NK-92 treated with Interleukin-12 subunit alpha and Interleukin-12 subunit beta, amount 100 ng/mL, for 24 hours (cell line): ENCODE results near the gene SLMAP.
A peak's percentile ranks its signal among the peaks of the same experiment; 100 is the strongest.

Experiments
- DNase-seq: peaks from one replicate; lab custom pipeline; 2025; lab: John Stamatoyannopoulos, UW

The SLMAP gene

GRCh38 chr3:57942388-57942787, 186.3 kb downstream of the SLMAP start:
- DNase-seq: no peak

- no peak for DNase-seq
Measured at GRCh38 chr3:57942872-57943283, 186.8 kb downstream of the SLMAP start.

- no peak for DNase-seq
Measured at GRCh38 chr3:57943525-57944495, 187.7 kb downstream of the SLMAP start.

GRCh38 chr3:57946970-57947381, 190.9 kb downstream of the SLMAP start:
- DNase-seq: no peak

GRCh38 chr3:57948080-57948671, 192.1 kb downstream of the SLMAP start:
- DNase-seq: no peak

- DNase-seq: no peak
Measured at GRCh38 chr3:57948781-57949242, 192.7 kb downstream of the SLMAP start.

GRCh38 chr3:57949344-57949743, 193.2 kb downstream of the SLMAP start:
- no peak for DNase-seq

GRCh38 chr3:57949785-57950615, 193.9 kb downstream of the SLMAP start:
- DNase-seq: no peak

GRCh38 chr3:57951066-57951882, 195.2 kb downstream of the SLMAP start:
- DNase-seq: peak; percentile 9

- DNase-seq: no peak
Measured at GRCh38 chr3:57952208-57952631, 196.1 kb downstream of the SLMAP start.

- DNase-seq: no peak
Measured at GRCh38 chr3:57952651-57953050, 196.5 kb downstream of the SLMAP start.

- no peak for DNase-seq
Measured at GRCh38 chr3:57953576-57953975, 197.5 kb downstream of the SLMAP start.

- DNase-seq: no peak
Measured at GRCh38 chr3:57956119-57956832, 200.2 kb downstream of the SLMAP start.

GRCh38 chr3:57956833-57957174, 200.7 kb downstream of the SLMAP start:
- DNase-seq: no peak

GRCh38 chr3:57957824-57958223, 201.7 kb downstream of the SLMAP start:
- DNase-seq: no peak

GRCh38 chr3:57958642-57959422, 202.7 kb downstream of the SLMAP start:
- DNase-seq: no peak

- no peak for DNase-seq
Measured at GRCh38 chr3:57959423-57960173, 203.5 kb downstream of the SLMAP start.

- no peak for DNase-seq
Measured at GRCh38 chr3:57960174-57960505, 204.0 kb downstream of the SLMAP start.

- DNase-seq: no peak
Measured at GRCh38 chr3:57961177-57961827, 205.2 kb downstream of the SLMAP start.
